Skin of body (tissue), 2 donors: ENCODE results near the gene C1QTNF12. TPM values are rescaled to one million over a fixed set of nuclear protein-coding genes. Genes with fewer than 3 reads are reported as not detected.

Experiments used
- DNase-seq: peaks from one replicate; lab custom pipeline; 2025; lab: John Stamatoyannopoulos, UW
- total RNA-seq: library from RNA; depleted of rRNA; stranded (reverse); fragments of >200 nt; gene quantifications from one replicate; pipeline ENCODE4 v1.2.3, GENCODE V29; 2014

The C1QTNF12 gene
- total RNA-seq, 1 donor from 2014 or later: 2.5 TPM

DNA sequence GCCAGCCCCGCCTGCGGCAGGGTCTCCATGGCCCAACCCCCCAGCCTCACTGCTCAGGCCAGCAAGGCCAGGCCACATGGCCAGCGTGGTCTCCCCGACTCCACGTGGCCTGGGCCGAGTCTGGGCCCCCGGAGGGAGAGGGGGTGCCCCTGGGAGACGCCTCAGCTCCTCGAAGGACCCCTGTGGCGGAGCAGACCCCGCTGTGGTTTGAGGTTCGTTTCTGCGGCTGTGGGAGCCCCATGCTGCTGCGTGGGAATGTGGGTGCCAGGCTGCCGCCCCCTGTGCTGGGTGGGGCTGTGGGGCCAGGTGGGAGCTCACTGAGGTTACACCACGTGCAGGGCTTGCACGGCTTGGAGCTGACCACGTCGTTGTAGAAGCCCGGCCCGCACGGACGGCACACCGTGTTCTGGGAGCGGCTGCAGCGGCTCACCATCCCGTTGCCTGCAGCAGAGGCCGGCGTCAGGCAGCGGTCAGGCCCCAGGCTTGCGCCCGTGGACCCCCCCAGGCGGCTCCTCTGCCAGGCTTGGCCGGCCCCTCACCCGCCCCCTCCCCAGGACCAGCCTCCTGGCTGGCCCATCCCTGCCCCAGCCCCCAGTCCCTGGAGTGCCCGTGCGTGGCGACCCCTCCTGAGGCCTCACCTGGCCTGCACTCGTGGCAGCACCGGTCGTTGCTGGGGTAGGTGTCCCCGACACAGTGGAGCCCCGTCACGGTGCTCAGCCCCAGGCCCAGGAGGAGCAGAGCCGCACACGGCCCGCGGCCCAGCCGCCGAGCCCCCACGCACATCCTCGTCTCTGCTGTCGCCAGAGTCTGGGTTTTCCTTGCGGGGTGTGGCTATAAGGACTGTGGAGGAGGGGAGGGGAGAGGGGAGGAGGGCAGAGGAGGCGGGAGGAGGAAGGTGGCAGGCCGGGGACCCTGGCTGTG lies 32.9 kb downstream of the C1QTNF12 start, which contains the start of gene TNFRSF4:
TNFRSF4 (minus strand) TSS at position 809 of the 921 bp plus-strand sequence; CDS start at position 783, 26 bp downstream.
- DNase-seq: no peak

DNA sequence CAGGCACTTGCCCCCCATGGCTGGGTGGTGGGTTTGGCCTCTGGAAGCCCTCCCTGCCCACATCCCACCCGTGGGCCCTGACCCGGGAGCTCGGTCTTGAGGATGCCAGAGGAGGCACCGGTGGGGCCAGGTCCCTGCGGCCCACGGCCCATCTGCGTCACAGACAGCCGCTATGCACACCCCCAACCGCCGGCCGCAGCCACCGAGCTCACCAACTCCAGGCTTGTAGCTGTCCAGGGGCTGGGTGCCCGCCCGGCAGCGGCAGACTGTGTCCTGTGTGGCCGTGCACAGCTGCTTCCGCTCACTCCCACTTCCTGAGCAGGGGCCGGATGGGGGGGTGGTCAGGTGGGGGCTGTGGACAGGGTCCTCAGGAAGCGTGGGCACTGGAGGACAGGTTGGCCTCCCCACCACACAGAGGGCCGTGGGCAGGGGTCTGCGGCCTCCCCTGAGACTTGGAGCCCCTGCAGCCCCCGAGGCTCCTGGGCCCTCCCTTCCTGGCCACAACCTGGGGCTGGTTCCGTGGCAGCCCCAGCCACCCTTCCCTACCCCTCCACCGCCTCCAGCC lies 33.7 kb downstream of the C1QTNF12 start:
- no peak for DNase-seq

DNA sequence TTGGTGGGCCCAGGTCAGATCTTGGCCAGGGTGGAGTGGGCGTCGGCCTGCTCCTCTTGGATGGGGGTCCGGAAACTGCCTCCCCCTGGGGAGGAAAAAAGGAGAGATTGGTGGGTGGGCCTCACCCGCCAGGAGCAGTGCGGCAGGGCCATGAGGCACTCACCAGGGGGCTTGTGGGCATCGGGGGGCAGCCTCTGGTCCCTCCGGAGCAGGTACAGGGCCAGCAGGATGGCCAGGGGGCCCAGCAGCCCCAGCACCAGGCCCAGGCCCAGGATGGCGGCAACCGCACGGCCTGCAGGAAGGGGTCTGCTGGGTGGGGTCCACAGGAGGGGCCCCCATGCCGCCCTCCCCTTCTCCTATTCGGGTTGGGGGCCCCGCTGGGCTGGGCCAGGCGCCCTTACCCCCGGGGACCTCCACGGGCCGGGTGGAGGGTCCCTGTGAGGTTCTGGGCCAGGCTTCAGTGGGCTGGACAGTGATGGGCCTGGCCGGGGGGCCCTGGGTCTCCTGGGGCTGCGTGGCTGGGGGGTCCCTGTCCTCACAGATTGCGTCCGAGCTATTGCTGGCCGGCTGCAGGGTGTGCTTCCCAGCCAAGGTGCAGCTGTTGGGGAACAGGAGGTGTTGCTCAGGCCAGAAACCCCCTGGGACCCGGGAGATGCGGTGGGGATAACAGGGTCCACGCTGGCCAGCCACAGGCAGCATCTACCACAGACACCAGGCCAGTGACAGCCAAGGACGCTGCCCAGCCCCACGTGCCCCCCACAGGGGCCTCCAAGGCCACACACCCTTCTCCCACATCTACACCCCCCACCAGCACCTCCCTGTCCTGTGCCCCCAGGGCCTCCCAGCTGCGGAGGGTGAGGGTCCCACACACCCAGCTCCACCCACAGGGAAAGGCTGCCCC lies 34.7 kb downstream of the C1QTNF12 start:
- no peak for DNase-seq

DNA sequence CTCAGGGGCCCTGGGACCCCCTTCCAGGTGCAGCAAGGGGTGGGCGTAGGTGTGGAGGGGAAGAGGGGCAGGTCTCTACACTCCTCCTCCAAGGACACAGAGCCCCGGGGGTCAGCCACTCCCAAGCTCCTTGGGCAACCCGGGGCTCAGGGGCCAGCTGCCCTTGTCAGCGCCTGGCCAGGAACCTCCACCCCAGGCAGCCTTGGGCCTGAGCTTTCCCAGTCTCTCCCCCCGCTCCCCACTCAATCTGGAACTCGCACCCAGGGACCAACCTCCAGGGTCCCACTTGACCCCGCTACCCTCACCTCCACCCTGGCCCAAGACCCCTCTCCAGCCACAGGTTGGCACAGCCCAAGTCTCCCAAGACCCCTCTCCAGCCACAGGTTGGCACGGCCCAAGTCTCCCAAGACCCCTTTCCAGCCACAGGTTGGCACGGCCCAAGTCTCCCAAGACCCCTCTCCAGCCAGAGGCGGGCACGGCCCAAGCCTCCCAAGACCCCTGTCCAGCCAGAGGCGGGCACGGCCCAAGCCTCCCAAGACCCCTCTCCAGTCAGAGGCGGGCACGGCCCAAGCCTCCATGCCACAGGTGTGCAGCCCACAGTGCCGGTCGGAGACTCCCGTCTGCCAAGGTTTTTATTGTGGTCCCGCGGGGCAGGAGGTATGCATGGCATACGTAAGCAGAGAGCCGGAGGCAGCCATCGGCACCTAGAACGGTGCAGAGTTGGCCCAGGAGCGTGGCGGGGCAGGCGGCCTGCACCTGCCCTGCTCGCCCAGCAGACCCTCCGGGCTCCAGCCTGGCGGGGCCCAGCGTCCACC lies 35.6 kb downstream of the C1QTNF12 start:
- DNase-seq: no peak

DNA sequence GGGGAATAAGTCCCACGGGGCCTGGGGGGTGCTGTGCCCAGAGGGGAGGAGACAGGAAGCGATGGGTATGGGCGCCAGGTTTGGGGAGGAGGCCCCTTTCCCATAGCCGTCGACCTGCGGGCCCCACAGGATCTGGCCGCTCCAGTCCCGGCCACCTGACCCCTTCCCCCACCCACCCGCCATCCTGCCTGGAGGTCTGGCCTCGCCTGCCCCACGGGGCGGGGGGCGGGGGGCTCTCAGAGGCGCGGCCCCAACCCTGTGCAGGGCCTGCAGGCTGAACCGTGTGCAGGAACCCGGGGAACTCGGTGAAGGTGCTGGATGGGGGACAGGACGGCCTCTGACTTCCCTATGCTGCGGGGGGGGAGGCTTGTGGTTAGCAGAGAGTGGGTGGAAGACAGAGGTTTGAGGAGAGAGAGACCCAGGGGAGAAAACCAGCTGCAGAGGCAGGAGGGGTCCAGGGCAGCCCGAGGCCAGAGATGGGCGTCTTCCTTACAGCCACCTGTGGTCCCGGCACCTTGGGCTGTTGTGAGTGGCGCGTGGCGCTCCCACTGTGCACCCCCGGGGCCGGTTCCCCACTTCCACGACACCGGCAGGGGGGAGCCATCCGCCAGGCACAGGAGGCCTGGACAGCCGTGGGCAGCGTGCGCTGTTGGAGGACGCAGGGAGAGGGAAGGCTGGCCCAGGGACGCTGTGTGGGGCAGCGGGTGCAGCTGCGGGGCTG lies 37.6 kb downstream of the C1QTNF12 start:
- DNase-seq: no peak

DNA sequence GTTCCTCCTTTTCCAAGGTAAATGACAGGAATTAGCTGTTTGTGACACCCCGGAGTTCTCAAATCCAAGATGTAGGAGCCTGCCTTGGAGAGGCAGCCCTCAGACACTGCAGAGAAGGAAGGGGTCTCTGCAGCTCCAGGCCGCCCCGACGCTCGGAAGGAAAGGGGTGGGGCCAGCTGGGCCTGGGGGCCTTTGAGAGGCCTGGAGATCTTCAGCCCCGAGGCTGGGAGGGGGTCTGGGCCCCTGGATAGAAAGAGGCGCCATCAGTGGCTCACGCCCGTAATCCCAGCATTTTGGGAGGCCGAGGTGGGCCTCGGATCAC lies 39.0 kb downstream of the C1QTNF12 start:
- DNase-seq: no peak

DNA sequence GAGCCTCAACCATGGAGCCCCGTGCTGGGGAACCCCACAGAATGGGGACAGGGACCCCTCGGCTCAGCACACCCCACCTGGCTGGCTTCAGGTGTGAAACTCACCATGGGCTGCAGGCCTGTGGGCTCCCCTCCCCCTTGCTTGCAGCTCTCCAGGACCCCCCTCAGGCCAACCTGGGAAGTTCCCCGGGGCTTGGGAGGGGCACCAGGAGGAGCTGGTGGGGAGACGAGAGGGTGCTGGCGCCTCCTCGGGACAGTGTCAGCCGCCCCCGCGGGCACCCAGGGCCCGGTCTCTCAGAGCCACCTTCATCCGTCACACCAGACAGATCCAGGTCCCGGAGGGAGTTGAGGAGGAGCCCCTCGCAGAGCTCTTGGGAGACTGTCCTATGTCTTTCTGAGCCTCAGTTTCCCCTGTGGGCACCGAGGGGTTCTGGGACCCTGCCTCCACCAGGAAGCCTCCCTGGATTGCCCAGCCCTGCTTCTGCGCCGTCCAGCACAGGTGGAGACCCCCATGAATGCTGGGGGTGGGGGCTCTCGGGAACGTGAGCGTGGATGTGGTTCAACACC lies 39.5 kb downstream of the C1QTNF12 start:
- no peak for DNase-seq

DNA sequence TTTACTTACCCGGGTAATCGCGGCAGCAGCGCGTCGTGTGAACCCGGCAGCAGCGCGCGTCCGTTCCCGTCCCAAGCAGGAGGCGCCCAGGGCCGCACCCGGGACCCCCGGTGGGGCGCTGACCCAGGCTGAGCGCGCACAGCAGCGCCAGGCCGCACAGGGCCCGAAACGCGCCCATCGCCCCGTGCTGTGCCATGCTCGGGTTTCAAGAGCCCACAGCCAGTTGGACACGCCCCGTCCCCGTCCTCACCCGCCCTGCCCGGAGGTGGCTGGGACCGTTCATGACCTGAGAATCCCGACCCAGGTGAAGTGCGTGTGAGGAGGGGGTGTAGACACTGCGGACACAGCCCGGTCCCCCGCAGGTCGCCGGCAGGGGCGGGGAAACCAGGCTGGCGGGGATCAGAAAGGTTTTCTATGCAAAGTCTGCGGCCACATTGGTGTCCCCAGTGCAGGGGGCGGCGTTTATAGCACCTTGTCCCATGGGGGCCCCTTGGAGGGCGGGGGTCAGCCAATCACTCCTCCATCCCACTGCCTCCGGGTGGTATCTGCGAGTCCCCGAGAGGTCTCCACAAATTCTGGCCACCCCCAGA lies 40.1 kb downstream of the C1QTNF12 start, which contains the start of gene TNFRSF18:
TNFRSF18 (minus strand) TSS at position 217 of the 590 bp plus-strand sequence; CDS start at position 196, 21 bp downstream.
- DNase-seq: no peak

DNA sequence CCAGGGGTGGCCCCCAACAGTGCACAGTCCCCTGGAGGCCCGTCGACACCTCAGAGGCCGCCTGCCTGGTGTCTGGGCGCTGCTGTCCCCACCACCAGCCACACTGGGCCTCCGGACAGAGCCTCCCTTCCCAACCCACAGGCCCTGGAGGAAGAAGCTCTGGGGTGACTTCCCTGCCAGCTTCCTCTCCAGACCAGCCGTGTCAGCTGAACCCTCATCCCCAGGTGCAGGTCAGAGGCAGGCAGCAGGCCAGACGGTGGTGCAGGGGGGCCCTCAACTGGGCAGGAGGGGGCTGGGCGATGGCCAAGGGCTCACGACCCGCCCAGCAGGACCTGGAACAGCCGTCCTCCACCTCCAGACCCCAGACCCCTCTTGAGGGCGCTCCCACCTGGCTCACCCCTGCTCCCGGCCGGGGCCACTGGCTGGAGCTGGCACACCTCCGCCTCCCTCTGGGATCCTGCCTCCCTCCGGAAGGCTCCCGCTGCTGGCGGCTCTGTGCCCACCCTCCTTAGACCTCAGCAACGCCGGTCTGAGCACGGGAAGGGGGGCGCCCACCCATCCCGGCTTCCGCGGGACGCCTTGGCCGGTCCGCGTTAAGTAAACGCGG lies 40.6 kb downstream of the C1QTNF12 start:
- DNase-seq: no peak

DNA sequence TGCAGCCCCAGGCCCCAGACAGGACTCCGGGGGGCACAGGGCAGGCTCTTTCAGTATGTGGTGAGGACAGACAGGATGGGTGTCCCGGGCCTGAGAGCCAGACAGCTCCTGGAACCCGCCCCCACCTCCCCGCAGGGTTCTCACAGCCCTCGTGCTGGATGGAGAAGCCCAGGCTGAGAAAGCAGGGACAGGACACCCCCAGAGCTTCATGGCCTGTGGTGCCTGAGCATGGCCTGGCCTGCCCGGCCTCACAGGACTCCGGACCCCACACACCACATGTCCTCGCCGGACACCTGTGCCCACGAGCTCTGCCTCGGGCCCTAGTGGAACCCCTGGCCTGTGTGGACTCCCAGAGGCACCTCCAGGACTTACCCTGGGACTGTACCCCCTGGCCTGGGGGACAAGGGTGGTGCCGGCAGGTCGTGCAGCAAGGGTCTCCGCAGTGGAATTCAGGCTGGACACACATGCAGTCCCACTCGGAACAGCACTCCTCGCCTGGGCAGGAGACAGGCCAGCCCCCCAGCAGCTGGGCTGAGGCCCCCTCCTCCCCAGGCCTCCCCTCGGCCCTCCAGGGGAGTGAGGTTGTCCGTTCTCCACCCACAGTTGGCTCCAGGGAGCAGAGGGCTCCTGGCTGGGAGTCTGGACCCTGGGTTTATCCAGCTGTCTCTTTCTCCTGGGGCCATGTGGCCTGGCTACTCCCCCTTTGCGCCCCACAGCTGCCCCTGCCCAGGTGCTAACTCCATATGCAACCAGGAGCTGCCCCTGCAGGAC lies 41.3 kb downstream of the C1QTNF12 start:
- DNase-seq: no peak

DNA sequence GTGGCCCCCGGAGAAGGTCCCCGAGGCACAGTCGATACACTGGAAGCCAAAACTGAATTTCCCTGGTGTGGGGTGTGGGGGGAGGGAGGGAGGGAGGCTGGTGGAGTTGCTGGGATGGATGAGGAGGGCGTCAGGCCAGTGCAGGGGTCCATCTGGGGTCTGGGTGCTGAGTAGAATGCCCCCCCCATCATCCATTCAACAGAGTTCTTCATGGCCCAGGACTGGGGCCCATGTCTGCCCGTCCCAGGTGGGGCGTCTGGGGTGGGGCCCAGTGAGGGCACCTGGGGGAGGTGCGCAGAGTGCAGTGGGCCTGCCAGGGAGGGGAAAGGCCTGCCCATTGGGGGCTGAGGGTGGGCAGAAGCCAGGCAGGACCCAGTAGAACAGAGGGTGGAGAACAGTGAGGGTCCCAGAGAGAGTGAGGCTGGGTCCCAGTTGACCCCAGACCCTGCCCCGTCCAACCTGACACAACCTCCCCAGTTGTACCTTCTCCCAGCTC lies 42.0 kb downstream of the C1QTNF12 start:
- no peak for DNase-seq

DNA sequence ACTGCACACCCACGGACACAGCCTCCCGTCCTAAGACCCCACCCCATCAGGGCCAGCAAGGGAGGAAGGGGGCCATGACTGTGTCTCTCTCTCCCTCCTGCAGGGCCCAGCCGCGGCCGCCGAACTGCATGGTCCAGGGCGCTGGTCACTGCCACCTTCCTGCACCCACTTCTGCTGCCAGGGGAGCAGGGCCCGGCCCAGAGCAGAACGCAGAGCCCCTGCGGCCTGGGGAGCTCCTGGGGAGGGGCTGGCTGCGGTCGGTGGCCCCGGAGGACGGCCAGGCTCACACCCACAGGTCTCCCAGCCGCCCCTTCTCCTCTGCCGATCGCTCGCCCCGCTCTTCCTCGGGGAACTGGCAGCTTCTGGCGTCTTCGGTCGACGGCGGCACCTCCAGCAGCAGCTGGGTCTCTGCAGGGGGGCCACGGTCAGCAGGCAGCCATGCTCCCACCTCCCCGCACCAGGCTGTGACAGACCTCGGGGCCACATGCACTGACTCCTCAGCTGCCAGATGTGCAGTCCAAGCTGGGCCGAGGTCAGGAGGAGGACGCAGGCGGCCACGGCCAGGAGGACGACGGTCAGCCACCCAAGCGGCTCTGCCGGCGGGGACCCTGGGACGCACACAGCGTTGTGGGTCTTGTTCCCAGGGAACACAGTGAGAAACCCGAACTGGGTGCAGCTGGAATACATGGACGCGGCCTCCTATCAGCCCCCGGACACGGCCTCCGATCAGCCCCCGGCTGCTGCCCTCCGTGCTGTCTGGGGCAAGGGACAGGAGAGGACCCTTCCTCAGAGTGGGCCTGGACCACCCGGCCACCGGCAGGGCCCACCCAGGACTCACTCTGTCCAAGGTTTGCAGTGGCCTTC lies 42.7 kb downstream of the C1QTNF12 start:
- DNase-seq: no peak

DNA sequence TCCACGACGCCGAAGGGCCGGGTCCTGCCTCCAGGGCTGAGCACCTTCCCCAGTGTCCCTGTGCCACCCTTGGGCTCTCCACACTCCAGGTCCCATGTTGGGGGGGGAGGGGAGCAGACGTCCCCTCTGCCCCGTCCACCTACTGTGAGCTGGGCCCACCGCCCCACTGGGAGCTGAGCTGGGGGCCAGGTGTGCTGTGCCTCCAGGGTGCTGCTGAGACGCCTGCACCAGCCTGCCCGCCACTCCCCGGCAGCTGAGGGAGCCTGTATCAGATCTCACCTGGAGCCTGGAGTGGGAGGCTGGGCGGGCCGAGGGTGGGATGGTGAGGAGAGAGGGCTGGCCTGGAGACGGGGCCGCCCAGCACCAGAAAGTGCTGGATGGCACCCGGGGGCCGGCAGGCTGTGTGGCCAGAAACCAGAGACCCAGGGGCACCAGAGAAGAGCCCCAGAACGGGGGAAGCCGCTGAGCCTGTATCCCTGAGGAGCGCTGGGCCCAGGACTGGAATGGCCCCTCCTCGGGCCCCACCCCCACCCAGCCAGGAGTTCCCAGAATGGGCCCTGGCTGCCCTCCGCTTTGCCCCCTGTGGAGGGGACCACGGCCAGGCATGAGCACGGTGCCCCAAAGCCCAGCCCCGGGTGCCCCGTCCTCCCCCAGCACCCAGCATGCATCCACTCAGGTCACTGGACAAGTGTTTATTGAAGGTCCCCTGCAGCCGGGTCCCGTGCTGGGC lies 43.5 kb downstream of the C1QTNF12 start:
- DNase-seq: no peak

DNA sequence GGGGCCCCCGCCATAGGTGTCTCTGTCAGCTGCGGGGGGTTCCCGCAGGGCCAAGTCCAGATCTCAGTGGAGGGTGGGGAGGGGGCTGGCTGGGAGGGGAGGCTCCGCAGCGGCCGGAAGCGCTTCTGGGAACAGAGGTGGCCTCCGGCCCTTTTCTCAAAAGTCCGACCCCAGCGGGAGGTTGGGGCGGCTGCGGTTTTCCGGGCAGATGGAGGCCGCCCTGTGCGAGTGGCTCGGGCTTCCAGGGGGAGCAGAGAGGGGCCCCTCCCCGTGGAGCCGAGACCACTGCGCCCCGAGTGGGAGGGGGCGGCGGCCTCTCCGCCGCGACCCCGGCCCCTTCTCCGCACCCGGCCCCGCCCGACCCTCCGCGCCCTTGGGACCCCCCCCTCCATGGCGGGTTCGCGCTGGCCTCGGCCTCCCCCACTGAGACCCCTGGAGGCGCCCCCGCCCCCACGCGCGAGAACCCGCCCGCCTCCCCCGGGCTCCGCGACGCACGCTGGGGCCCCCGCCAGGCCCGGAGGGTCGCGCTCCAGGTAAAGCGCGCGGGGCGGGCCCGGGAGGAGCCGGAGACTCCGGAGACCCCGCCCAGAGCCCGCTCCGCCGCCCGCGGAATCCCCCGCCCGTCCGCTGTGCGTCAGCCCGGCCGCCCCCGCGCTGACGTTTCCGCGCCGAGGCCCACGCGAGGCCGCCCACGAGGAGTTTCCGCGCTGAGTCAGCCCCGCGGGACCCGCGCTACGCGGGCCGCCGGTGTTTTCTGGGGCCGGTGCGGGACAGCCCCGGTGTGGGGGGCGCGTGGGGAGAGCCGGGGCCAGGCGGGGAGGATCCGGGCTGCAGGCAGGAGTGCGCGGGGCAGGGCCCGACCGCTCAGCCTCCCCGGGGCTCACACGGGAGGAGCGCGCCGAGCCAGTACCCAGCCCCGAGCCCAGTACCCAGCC lies 45.4 kb downstream of the C1QTNF12 start:
- DNase-seq: no peak
